Skin epidermis (tissue), 12 donors: ENCODE data around the gene KAT2B.

Source experiments
- H3K27ac ChIP-seq, 21 experiments: fragments of 200-600 bp; sonication (generic) in 11 of 21; one replicate each; pipeline ENCODE4 v1.5.0; 2020; ENCODE audit warnings: mild to moderate bottlenecking in 3 of 21, inconsistent platforms in 2 of 21, moderate library complexity in 2 of 21
- H3K4me3 ChIP-seq, 7 experiments: fragments of 200-600 bp; sonication (generic) in 2 of 7; one replicate each; pipeline ENCODE4 v1.5.0; 2020; ENCODE audit warnings: inconsistent platforms in 2 of 7, mild to moderate bottlenecking in 2 of 7, moderate library complexity in 1 of 7

Gene KAT2B

GRCh38 chr3:20060974-20061685 is 20.9 kb downstream of the KAT2B start:
- Histone ChIP-seq H3K4me3 (no peak overlapping the region), H3K27ac (peak overlapping the region in 14 of 21 experiments; percentile 4 to 74 (median 38))

GRCh38 chr3:20062996-20063395 is 22.8 kb downstream of the KAT2B start:
- Histone ChIP-seq H3K27ac (no peak overlapping the region), H3K4me3 (no peak overlapping the region)

GRCh38 chr3:20064387-20064786 is 24.1 kb downstream of the KAT2B start:
- H3K4me3 ChIP-seq: no peak overlapping the region
- peak overlapping the region in 4 of 21 experiments; percentile 5 to 54 (median 51) for H3K27ac ChIP-seq

- Histone ChIP-seq H3K4me3 (no peak overlapping the region), H3K27ac (peak overlapping the region in 10 of 21 experiments; percentile 2 to 56 (median 36))
Measured at GRCh38 chr3:20064796-20065564, 24.7 kb downstream of the KAT2B start.

GRCh38 chr3:20066079-20066478 is 25.8 kb downstream of the KAT2B start:
- peak overlapping the region in 14 of 21 experiments; percentile 2 to 60 (median 32) for H3K27ac ChIP-seq

GRCh38 chr3:20066850-20067617 is 26.8 kb downstream of the KAT2B start:
- H3K4me3 ChIP-seq: no peak overlapping the region
- peak overlapping the region in 11 of 21 experiments; percentile 3 to 50 (median 34) for H3K27ac ChIP-seq

More at GRCh38 chr3:20066079-20066478, 25.8 kb downstream of the KAT2B start:
- H3K4me3 ChIP-seq: no peak overlapping the region

- H3K27ac ChIP-seq: peak overlapping the region in 6 of 21 experiments; percentile 14 to 63 (median 31)
- H3K4me3 ChIP-seq: no peak overlapping the region
Measured at GRCh38 chr3:20068512-20069177, 28.4 kb downstream of the KAT2B start.

- Histone ChIP-seq H3K4me3 (no peak overlapping the region), H3K27ac (peak overlapping the region in 3 of 21 experiments; percentile 22 to 63 (median 24))
Measured at GRCh38 chr3:20069178-20069532, 28.9 kb downstream of the KAT2B start.

- Histone ChIP-seq H3K4me3 (no peak overlapping the region), H3K27ac (peak overlapping the region in 1 of 21 experiments; percentile 17)
Measured at GRCh38 chr3:20071175-20071574, 30.9 kb downstream of the KAT2B start.

GRCh38 chr3:20072422-20072821 is 32.2 kb downstream of the KAT2B start:
- H3K27ac ChIP-seq: peak overlapping the region in 1 of 21 experiments; percentile 17
- no peak overlapping the region for H3K4me3 ChIP-seq

- no peak overlapping the region for H3K27ac ChIP-seq
- H3K4me3 ChIP-seq: no peak overlapping the region
Measured at GRCh38 chr3:20073068-20073467, 32.8 kb downstream of the KAT2B start.

GRCh38 chr3:20073683-20074082 is 33.4 kb downstream of the KAT2B start:
- Histone ChIP-seq H3K4me3 (no peak overlapping the region), H3K27ac (no peak overlapping the region)

- H3K4me3 ChIP-seq: no peak overlapping the region
- H3K27ac ChIP-seq: peak overlapping the region in 1 of 21 experiments; percentile 18
Measured at GRCh38 chr3:20074226-20075063, 34.2 kb downstream of the KAT2B start.

- no peak overlapping the region for H3K27ac ChIP-seq
Measured at GRCh38 chr3:20075197-20075596, 35.0 kb downstream of the KAT2B start.

GRCh38 chr3:20076296-20076997 is 36.2 kb downstream of the KAT2B start:
- Histone ChIP-seq H3K4me3 (no peak overlapping the region), H3K27ac (no peak overlapping the region)

More at GRCh38 chr3:20075197-20075596, 35.0 kb downstream of the KAT2B start:
- no peak overlapping the region for H3K4me3 ChIP-seq

- H3K27ac ChIP-seq: no peak overlapping the region
- H3K4me3 ChIP-seq: no peak overlapping the region
Measured at GRCh38 chr3:20077068-20077467, 36.8 kb downstream of the KAT2B start.

GRCh38 chr3:20078194-20078714 is 38.0 kb downstream of the KAT2B start:
- Histone ChIP-seq H3K27ac (no peak overlapping the region), H3K4me3 (no peak overlapping the region)

GRCh38 chr3:20079621-20080020 is 39.4 kb downstream of the KAT2B start:
- Histone ChIP-seq H3K27ac (no peak overlapping the region), H3K4me3 (no peak overlapping the region)
